Measurements from ENCODE around the gene PIP4K2A. TPM values are rescaled to one million over a fixed set of nuclear protein-coding genes. Genes with fewer than 3 reads are reported as not detected.
"Not testable (repeated sequence)": the region's sequence is repeated elsewhere in the genome, so short reads cannot be mapped to it uniquely, and the experiment has no call there.

Gene PIP4K2A
- total RNA-seq, 2 donors from 2014 or later, result 13.2 to 17.4 TPM

- Histone ChIP-seq H3K27me3 (replicated peaks; ENCODE audit: insufficient read depth) (no peaks in the 10 kb centered on the region), H3K36me3 (no peaks in the 10 kb centered on the region), H3K27ac (no peak overlapping the region), H3K4me1 (replicated peaks) (no peaks in the 10 kb centered on the region), H3K9me3 (no peaks in the 10 kb centered on the region), H3K4me3 (no peak overlapping the region)
- intact Hi-C loops (cut with DNase I), result no loop called here
- no peak for DNase-seq (ENCODE audit: low spot score)
- WGBS, result 61% methylated on average over 5 of the region's 5 CpGs
- no peak for TF ChIP-seq POLR2AphosphoS5 (IDR thresholded peaks at IDR 0.05)
- TF ChIP-seq POLR2A (IDR thresholded peaks at IDR 0.05), result no peak
- TF ChIP-seq CTCF (IDR thresholded peaks at IDR 0.05), result no peak
Observed at GRCh38 chr10:22723343-22723779, 9.0 kb upstream of the PIP4K2A start.

GRCh38 chr10:22722626-22723169, 8.3 kb upstream of the PIP4K2A start:
- Histone ChIP-seq H3K36me3 (no peaks in the 10 kb centered on the region), H3K27ac (no peak overlapping the region), H3K4me3 (no peak overlapping the region), H3K9me3 (no peaks in the 10 kb centered on the region), H3K27me3 (replicated peaks; ENCODE audit: insufficient read depth) (no peaks in the 10 kb centered on the region), H3K4me1 (replicated peaks) (no peaks in the 10 kb centered on the region)
- TF ChIP-seq CTCF (IDR thresholded peaks at IDR 0.05), result no peak
- TF ChIP-seq POLR2AphosphoS5 (IDR thresholded peaks at IDR 0.05), result no peak
- TF ChIP-seq POLR2A (IDR thresholded peaks at IDR 0.05), result no peak
- WGBS, result 75% methylated on average over 4 of the region's 4 CpGs
- DNase-seq (ENCODE audit: low spot score), result no peak
- intact Hi-C loops (cut with DNase I), result no loop called here

GRCh38 chr10:22720667-22721066, 6.3 kb upstream of the PIP4K2A start:
- DNase-seq (ENCODE audit: low spot score), result no peak

GRCh38 chr10:22719406-22720042, 5.1 kb upstream of the PIP4K2A start:
- intact Hi-C loops (cut with DNase I), result loop anchor here (10.0 kb wide), 2 partner anchors 375 to 705 kb away; partner anchors contain the start of gene SPAG6
- H3K36me3 ChIP-seq, result no peaks in the 10 kb centered on the region
- no peak for DNase-seq (ENCODE audit: low spot score)
- no peaks in the 10 kb centered on the region for H3K9me3 ChIP-seq
- TF ChIP-seq POLR2AphosphoS5 (IDR thresholded peaks at IDR 0.05), result no peak
- TF ChIP-seq POLR2A (IDR thresholded peaks at IDR 0.05), result no peak
- no peak for TF ChIP-seq CTCF (IDR thresholded peaks at IDR 0.05)
- no peak overlapping the region for H3K27ac ChIP-seq
- no peak overlapping the region for H3K4me3 ChIP-seq
- 81% methylated on average over 3 of the region's 3 CpGs for WGBS
- H3K4me1 ChIP-seq (replicated peaks), result no peaks in the 10 kb centered on the region
- H3K27me3 ChIP-seq (replicated peaks; ENCODE audit: insufficient read depth), result no peaks in the 10 kb centered on the region

More at GRCh38 chr10:22720667-22721066, 6.3 kb upstream of the PIP4K2A start:
- TF ChIP-seq POLR2AphosphoS5 (IDR thresholded peaks at IDR 0.05) (no peak), CTCF (IDR thresholded peaks at IDR 0.05) (no peak), POLR2A (IDR thresholded peaks at IDR 0.05) (no peak)
- 87% methylated on average over 3 of the region's 3 CpGs for WGBS
- no peaks in the 10 kb centered on the region for H3K9me3 ChIP-seq
- no peaks in the 10 kb centered on the region for H3K36me3 ChIP-seq
- H3K4me1 ChIP-seq (replicated peaks), result no peaks in the 10 kb centered on the region
- intact Hi-C loops (cut with DNase I), result no loop called here
- H3K27me3 ChIP-seq (replicated peaks; ENCODE audit: insufficient read depth), result no peaks in the 10 kb centered on the region
- no peak overlapping the region for H3K27ac ChIP-seq
- H3K4me3 ChIP-seq, result no peak overlapping the region

- not testable (repeated sequence) for DNase-seq (ENCODE audit: low spot score); H3K36me3 ChIP-seq; H3K27ac ChIP-seq; H3K27me3 ChIP-seq (replicated peaks; ENCODE audit: insufficient read depth); H3K4me1 ChIP-seq (replicated peaks); H3K9me3 ChIP-seq; H3K4me3 ChIP-seq
- intact Hi-C loops (cut with DNase I), result loop anchor here (10.0 kb wide), 2 partner anchors 374 to 704 kb away; partner anchors contain the start of gene SPAG6
- 93% methylated on average over 3 of the region's 3 CpGs for WGBS
Observed at GRCh38 chr10:22718659-22719058, 4.3 kb upstream of the PIP4K2A start.

Data from prostate gland (tissue), 2 donors.